Endothelial cell of umbilical vein (primary cell): ENCODE measurements around the gene FNBP1. TPM values are rescaled to one million over a fixed set of nuclear protein-coding genes. Genes with fewer than 3 reads are reported as not detected.
A peak's percentile ranks its signal among the peaks of the same experiment; 100 is the strongest.

Source experiments
- BruUV-seq: library from RNA; stranded (reverse); fragments of 400-500 nt; replicated peaks from 2 replicates; lab custom pipeline; 2021; lab: Mats Ljungman, UMichigan
- CTCF ChIA-PET: fragments of 300-600, 350-600 bp; sonication (Branson Sonifier 250); formaldehyde crosslinking; loops from one replicate; lab custom pipeline; 2021; ENCODE audit warnings: antibody characterized with exemption, inconsistent platforms; lab: Charles Lee
- POLR2A ChIA-PET: fragments of 300-600, 350-600 bp; sonication (Branson Sonifier 250); formaldehyde crosslinking; loops from one replicate; lab custom pipeline; 2021; ENCODE audit warnings: antibody characterized with exemption, inconsistent platforms; lab: Charles Lee
- DNase-seq: peaks from one replicate; pipeline ENCODE4 v3.0.0-alpha.2; 2011; ENCODE audit warnings: low read depth, low spot score
- FAIRE-seq: peaks from 2 replicates; lab custom pipeline; 2011; peaks lifted over from hg19 to GRCh38; lab: Jason Lieb, UNC
- H2AFZ ChIP-seq: 2 replicates; pipeline ENCODE4 v1.6.0; 2012; ENCODE audit warnings: low read depth, low read length, control low read depth, inconsistent platforms
- H3K27ac ChIP-seq: 2 replicates; pipeline ENCODE4 v1.5.1; 2011; ENCODE audit warnings: low read depth, mild to moderate bottlenecking, control low read depth, low read length, moderate library complexity; ENCODE audit not compliant: insufficient read depth
- H3K27me3 ChIP-seq, 2 experiments: 2 replicates each; pipeline versions ENCODE4 v1.6.0 to v1.6.1; 2011; ENCODE audit warnings: low read length in 2 of 2, mixed read lengths in 1 of 2; ENCODE audit not compliant: control insufficient read depth in 2 of 2, insufficient read depth in 2 of 2
- H3K36me3 ChIP-seq, 2 experiments: 2 replicates in 1 of 2; 3 replicates in 1 of 2; pipeline ENCODE4 v1.5.1; 2011; ENCODE audit warnings: low read length in 2 of 2, mild to moderate bottlenecking in 1 of 2, moderate library complexity in 1 of 2; ENCODE audit not compliant: control insufficient read depth in 2 of 2, insufficient read depth in 2 of 2; ENCODE audit errors: extremely low read depth in 1 of 2
- H3K4me1 ChIP-seq: 3 replicates; pipeline ENCODE4 v1.5.1; 2011; ENCODE audit warnings: mild to moderate bottlenecking, low read length; ENCODE audit not compliant: control insufficient read depth, insufficient read depth; ENCODE audit errors: extremely low read depth
- H3K4me2 ChIP-seq: 2 replicates; pipeline ENCODE4 v1.6.1; 2011; ENCODE audit warnings: low read length, control low read depth, mixed read lengths; ENCODE audit not compliant: insufficient read depth
- H3K4me3 ChIP-seq, 3 experiments: fragments of 200-600 bp in 1 of 3; sonication (generic), shearing (Covaris generic) in 1 of 3; replicated peaks in 1 of 3; 2 replicates each; pipeline ENCODE4 v1.5.1; 2011 to 2016; ENCODE audit warnings: control low read depth in 3 of 3, low read length in 3 of 3, mild to moderate bottlenecking in 2 of 3, inconsistent platforms in 1 of 3, low read depth in 1 of 3, moderate library complexity in 1 of 3; ENCODE audit not compliant: insufficient read depth in 1 of 3
- H3K79me2 ChIP-seq: 2 replicates; pipeline ENCODE4 v1.6.0; 2012; ENCODE audit warnings: low read length, inconsistent platforms; ENCODE audit not compliant: control insufficient read depth, insufficient read depth
- H3K9ac ChIP-seq: replicated peaks from 2 replicates; pipeline ENCODE3; 2011; ENCODE audit warnings: low read length, control low read depth; ENCODE audit not compliant: insufficient read depth; ENCODE audit errors: extremely low read depth
- H3K9me1 ChIP-seq: replicated peaks from 3 replicates; pipeline ENCODE4 v1.6.0; 2011; ENCODE audit warnings: mild to moderate bottlenecking, low read length; ENCODE audit not compliant: control insufficient read depth, insufficient read depth; ENCODE audit errors: extremely low read depth
- H3K9me3 ChIP-seq: replicated peaks from 2 replicates; pipeline ENCODE4 v1.5.1; 2012; ENCODE audit warnings: low read length, inconsistent platforms; ENCODE audit not compliant: control insufficient read depth, insufficient read depth
- H4K20me1 ChIP-seq: replicated peaks from 2 replicates; pipeline ENCODE3; 2011; ENCODE audit warnings: mild to moderate bottlenecking, low read length; ENCODE audit not compliant: control insufficient read depth, insufficient read depth; ENCODE audit errors: extremely low read depth
- EZH2 ChIP-seq: IDR thresholded peaks from 2 replicates; pipeline ENCODE4 v1.6.1; 2012; ENCODE audit warnings: borderline replicate concordance, low read depth, mild to moderate bottlenecking, moderate library complexity, low read length, inconsistent platforms; ENCODE audit not compliant: severe bottlenecking
- FOS ChIP-seq: IDR thresholded peaks from 2 replicates; pipeline ENCODE4 v1.6.1; 2011; ENCODE audit warnings: mild to moderate bottlenecking, low read length, moderate library complexity, borderline replicate concordance; ENCODE audit not compliant: insufficient read depth
- GATA2 ChIP-seq: IDR thresholded peaks from 2 replicates; pipeline ENCODE4 v1.7.0; 2011; ENCODE audit warnings: low read depth, mild to moderate bottlenecking, moderate library complexity, mixed read lengths, low read length; ENCODE audit not compliant: insufficient read length, insufficient read depth
- JUN ChIP-seq: IDR thresholded peaks from 2 replicates; pipeline ENCODE4 v1.6.1; 2011; ENCODE audit warnings: borderline replicate concordance, low read depth; ENCODE audit not compliant: insufficient read length, insufficient read depth
- MYC ChIP-seq: IDR thresholded peaks from one replicate; pipeline ENCODE4 v1.6.1; 2011; ENCODE audit warnings: mild to moderate bottlenecking, low read depth, low read length
- POLR2A ChIP-seq: IDR thresholded peaks from 2 replicates; pipeline ENCODE4 v1.6.1; 2012; ENCODE audit warnings: low read depth, mild to moderate bottlenecking, control low read depth, low read length
- POLR2AphosphoS5 ChIP-seq: IDR thresholded peaks from 2 replicates; pipeline ENCODE4 v1.6.1; 2012; ENCODE audit warnings: low read depth, mild to moderate bottlenecking, control low read depth, low read length, moderate library complexity; ENCODE audit not compliant: insufficient read depth
- dilution Hi-C: fragments of 300-500 bp; cut with MboI; formaldehyde crosslinking; loops from one replicate; pipeline ENCODE4 v1.15.0; 2019; ENCODE audit warnings: low sequenced_read_pairs; ENCODE audit not compliant: extremely low pct_ligation_motif_present
- intact Hi-C: fragments of 100-400 bp; cut with micrococcal nuclease; formaldehyde crosslinking; loops from one replicate; pipeline ENCODE4 v1.10.0; 2022
- polyA plus RNA-seq, 4 experiments: library from polyadenylated mRNA; depleted of rRNA in 3 of 4; stranded (reverse) in 3 of 4; unstranded in 1 of 4; fragments of >200 nt; gene quantifications; 2 replicates each; pipeline versions ENCODE4 v1.2.1 to v1.2.3, GENCODE V29; 2011 to 2012; ENCODE audit warnings: missing spikeins in 1 of 4
- total RNA-seq: library from RNA; stranded (reverse); gene quantifications from 2 replicates; pipeline ENCODE4 v1.2.3, GENCODE V29; 2021
- TF ChIP-seq, protein P1 (sequence below): IDR thresholded peaks from 2 replicates; pipeline ENCODE4 v1.6.1; 2011; ENCODE audit not compliant: insufficient read depth, insufficient read length
- TF ChIP-seq, protein P2 (sequence below), 2 donors: IDR thresholded peaks; 1 replicate in 1 of 2; 2 replicates in 1 of 2; pipeline ENCODE4 v1.5.1; 2011; ENCODE audit warnings: low read length in 2 of 2, mild to moderate bottlenecking in 2 of 2, moderate library complexity in 2 of 2, control low read depth in 1 of 2, inconsistent platforms in 1 of 2, low read depth in 1 of 2; ENCODE audit not compliant: insufficient read depth in 1 of 2; ENCODE audit errors: extremely low read depth in 1 of 2

Gene FNBP1
- total and polyA plus RNA-seq, 2 donors (not counting 3 experiments of a cell fraction or from before 2014, with no cell fraction given) = 10.9 to 43.9 TPM

DNA sequence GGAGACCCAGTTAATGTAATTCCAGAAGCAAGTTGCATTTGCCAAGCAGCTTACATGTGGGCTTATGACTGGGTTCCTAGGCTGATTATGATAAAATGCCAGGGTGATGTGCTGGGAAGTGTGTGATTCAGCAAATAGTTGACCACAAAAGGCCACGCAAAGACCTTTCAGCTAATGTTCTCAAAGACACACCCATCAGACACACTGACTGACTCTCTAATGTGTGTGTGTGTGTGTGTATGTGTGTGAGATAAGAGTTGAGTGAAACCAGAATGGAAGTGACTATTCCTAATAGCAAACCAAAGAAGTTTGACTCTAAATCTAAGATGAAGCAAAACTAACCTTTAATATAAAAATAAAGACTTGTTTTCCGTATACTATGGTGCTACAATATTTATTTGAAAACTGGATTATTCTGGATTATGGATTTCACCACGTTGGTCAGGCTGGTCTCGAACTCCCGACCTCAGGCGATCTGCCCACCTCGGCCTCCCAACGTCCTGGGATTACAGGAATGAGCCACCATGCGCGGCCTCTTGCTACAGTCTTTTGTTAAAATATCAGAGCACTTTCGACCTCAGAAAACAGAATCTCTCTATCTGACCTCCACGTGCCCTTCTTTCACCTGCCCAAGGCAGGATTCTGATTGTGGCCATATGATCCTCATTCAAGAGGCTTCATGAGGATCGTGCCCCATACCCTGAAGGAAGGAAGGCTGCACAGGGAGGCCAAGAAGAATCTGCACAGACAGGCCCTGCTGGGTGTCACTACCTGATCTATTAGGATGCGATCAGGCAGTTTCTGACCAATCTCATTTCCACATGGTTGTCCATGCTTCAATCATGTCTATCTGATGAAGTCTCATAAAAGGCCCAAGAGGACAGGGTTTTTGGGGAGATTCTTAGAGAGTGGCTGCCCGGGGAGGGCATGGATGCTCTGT, 132.1 kb downstream of the FNBP1 start:
- intact Hi-C loops = no loop called here
- Histone ChIP-seq H3K79me2 (no peaks in the 10 kb centered on the region), H3K36me3 (peaks cover 0 to 7% of the 10 kb centered on the region in 2 experiments), H3K9me1 (no peaks in the 10 kb centered on the region), H3K4me2 (no peak overlapping the region), H3K27me3 (no peaks in the 10 kb centered on the region), H3K27ac (no peak overlapping the region), H2AFZ (no peak overlapping the region), H3K9ac (no peak overlapping the region), H3K4me1 (no peaks in the 10 kb centered on the region), H3K4me3 (no peak overlapping the region), H4K20me1 (no peaks in the 10 kb centered on the region), H3K9me3 (no peaks in the 10 kb centered on the region)
- FAIRE-seq = peak; percentile 94
- POLR2A ChIA-PET = interaction anchor here (1.1 kb wide), 1 partner anchor 13 kb away, joined by 3 read pairs; no protein-coding TSS in a partner anchor
- CTCF ChIA-PET = interaction anchor here (0.7 to 1.5 kb wide), 7 partner anchors 13 to 149 kb away, joined by 3 to 5 read pairs (median 3); no protein-coding TSS in a partner anchor
- BruUV-seq = no TSS peak
- dilution Hi-C loops = no loop called here
- DNase-seq = peak; percentile 91
- TF ChIP-seq POLR2A (no peak), JUN (peak; percentile 62), GATA2 (peak; percentile 91), FOS (peak; percentile 92), POLR2AphosphoS5 (peak; percentile 60), MYC (peak; percentile 36), EZH2 (no peak)
- TF ChIP-seq, protein P1, sequence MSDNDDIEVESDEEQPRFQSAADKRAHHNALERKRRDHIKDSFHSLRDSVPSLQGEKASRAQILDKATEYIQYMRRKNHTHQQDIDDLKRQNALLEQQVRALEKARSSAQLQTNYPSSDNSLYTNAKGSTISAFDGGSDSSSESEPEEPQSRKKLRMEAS = no peak
- TF ChIP-seq, protein P2, sequence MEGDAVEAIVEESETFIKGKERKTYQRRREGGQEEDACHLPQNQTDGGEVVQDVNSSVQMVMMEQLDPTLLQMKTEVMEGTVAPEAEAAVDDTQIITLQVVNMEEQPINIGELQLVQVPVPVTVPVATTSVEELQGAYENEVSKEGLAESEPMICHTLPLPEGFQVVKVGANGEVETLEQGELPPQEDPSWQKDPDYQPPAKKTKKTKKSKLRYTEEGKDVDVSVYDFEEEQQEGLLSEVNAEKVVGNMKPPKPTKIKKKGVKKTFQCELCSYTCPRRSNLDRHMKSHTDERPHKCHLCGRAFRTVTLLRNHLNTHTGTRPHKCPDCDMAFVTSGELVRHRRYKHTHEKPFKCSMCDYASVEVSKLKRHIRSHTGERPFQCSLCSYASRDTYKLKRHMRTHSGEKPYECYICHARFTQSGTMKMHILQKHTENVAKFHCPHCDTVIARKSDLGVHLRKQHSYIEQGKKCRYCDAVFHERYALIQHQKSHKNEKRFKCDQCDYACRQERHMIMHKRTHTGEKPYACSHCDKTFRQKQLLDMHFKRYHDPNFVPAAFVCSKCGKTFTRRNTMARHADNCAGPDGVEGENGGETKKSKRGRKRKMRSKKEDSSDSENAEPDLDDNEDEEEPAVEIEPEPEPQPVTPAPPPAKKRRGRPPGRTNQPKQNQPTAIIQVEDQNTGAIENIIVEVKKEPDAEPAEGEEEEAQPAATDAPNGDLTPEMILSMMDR (IDR thresholded peaks at IDR 0.05; ENCODE audit: extremely low read depth in 1 of 2, insufficient read depth in 1 of 2, low read depth in 1 of 2, low read length in 2 of 2) = no peak
